Fibroblast of lung (primary cell): ENCODE measurements around the gene XXYLT1. TPM values are rescaled to one million over a fixed set of nuclear protein-coding genes. Genes with fewer than 3 reads are reported as not detected.

Experiments
- DNase-seq, 2 donors: peaks; one replicate each; pipeline versions ENCODE4 v3.0.0 to v3.0.0-alpha.2; 2010; ENCODE audit warnings: low read depth in 2 of 2
- H2AFZ ChIP-seq: 2 replicates; pipeline ENCODE4 v1.5.1; 2012; ENCODE audit warnings: low read length, control low read depth, inconsistent platforms
- H3K27ac ChIP-seq: 2 replicates; pipeline ENCODE4 v1.5.1; 2011; ENCODE audit warnings: low read length, control low read depth; ENCODE audit not compliant: insufficient read depth
- H3K27me3 ChIP-seq: 2 replicates; pipeline ENCODE4 v1.5.1; 2011; ENCODE audit warnings: mild to moderate bottlenecking, low read length; ENCODE audit not compliant: control insufficient read depth, insufficient read depth
- H3K36me3 ChIP-seq: 2 replicates; pipeline ENCODE4 v1.5.1; 2011; ENCODE audit warnings: low read length; ENCODE audit not compliant: control insufficient read depth, insufficient read depth
- H3K4me1 ChIP-seq: 2 replicates; pipeline ENCODE4 v1.5.1; 2011; ENCODE audit warnings: low read length; ENCODE audit not compliant: control insufficient read depth, insufficient read depth; ENCODE audit errors: extremely low read depth
- H3K4me2 ChIP-seq: 2 replicates; pipeline ENCODE4 v1.5.1; 2011; ENCODE audit warnings: low read length, control low read depth; ENCODE audit not compliant: insufficient read depth; ENCODE audit errors: extremely low read depth
- H3K4me3 ChIP-seq, 4 experiments: fragments of 200-600 bp in 1 of 4; sonication (generic) in 1 of 4; replicated peaks in 1 of 4; 2 replicates each; pipeline ENCODE4 v1.5.1; 2011 to 2016; ENCODE audit warnings: low read length in 4 of 4, low read depth in 3 of 4, mild to moderate bottlenecking in 3 of 4, control low read depth in 2 of 4, inconsistent platforms in 1 of 4, mixed read lengths in 1 of 4; ENCODE audit not compliant: insufficient read depth in 1 of 4; ENCODE audit errors: control extremely low read depth in 1 of 4
- H3K79me2 ChIP-seq: 2 replicates; pipeline ENCODE4 v1.5.1; 2012; ENCODE audit warnings: mild to moderate bottlenecking, low read length, inconsistent platforms; ENCODE audit not compliant: control insufficient read depth, insufficient read depth
- H3K9ac ChIP-seq: 2 replicates; pipeline ENCODE4 v1.5.1; 2011; ENCODE audit warnings: mild to moderate bottlenecking, low read length, control low read depth; ENCODE audit not compliant: insufficient read depth
- H3K9me3 ChIP-seq: 2 replicates; pipeline ENCODE4 v1.5.1; 2012; ENCODE audit warnings: low read depth, low read length; ENCODE audit not compliant: control insufficient read depth, insufficient read depth
- H4K20me1 ChIP-seq: 2 replicates; pipeline ENCODE4 v1.5.1; 2011; ENCODE audit warnings: low read length; ENCODE audit not compliant: control insufficient read depth, insufficient read depth; ENCODE audit errors: extremely low read depth
- EZH2 ChIP-seq: IDR thresholded peaks from 2 replicates; pipeline ENCODE4 v1.5.1; 2012; ENCODE audit warnings: low read length, control low read depth, mild to moderate bottlenecking; ENCODE audit errors: missing control alignments
- polyA plus RNA-seq, 2 donors: library from polyadenylated mRNA; depleted of rRNA in 1 of 2; stranded (reverse) in 1 of 2; unstranded in 1 of 2; fragments of >200 nt; gene quantifications; 2 replicates each; pipeline ENCODE4 v1.2.1, GENCODE V29; 2011 to 2012; ENCODE audit warnings: missing spikeins in 1 of 2
- total RNA-seq: library from RNA; depleted of rRNA; stranded (reverse); fragments of >200 nt; gene quantifications from 2 replicates; pipeline ENCODE4 v1.2.1, GENCODE V29; 2014
- TF ChIP-seq, protein P1 (sequence below), 2 donors: IDR thresholded peaks in 1 of 2; conservative IDR thresholded peaks in 1 of 2; 1 replicate in 1 of 2; 2 replicates in 1 of 2; pipeline ENCODE4 v1.5.1; 2011 to 2012; ENCODE audit warnings: low read length in 2 of 2, control low read depth in 1 of 2, inconsistent platforms in 1 of 2, low read depth in 1 of 2, mild to moderate bottlenecking in 1 of 2

Gene XXYLT1
- total and polyA plus RNA-seq, 2 donors (not counting 1 experiment from before 2014, with no cell fraction given): 12.4 to 18.5 TPM

DNA sequence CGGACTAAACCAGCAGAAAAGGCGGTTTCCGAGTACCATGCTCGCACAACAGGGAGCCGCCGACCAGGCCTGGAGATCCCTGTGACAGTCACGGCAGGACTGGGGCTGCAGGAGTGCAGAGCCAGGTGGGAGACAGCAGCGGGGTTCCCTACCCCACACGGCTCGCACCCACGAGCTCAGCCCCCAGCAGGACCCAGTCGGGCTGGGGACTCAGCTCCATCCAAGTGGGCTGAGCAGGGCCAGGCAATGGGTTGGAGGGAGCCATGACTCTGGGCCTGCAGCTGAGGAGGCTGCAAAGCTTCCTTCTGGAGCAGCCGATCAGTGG is 15.8 kb downstream of the XXYLT1 start:
- TF ChIP-seq, protein P1, sequence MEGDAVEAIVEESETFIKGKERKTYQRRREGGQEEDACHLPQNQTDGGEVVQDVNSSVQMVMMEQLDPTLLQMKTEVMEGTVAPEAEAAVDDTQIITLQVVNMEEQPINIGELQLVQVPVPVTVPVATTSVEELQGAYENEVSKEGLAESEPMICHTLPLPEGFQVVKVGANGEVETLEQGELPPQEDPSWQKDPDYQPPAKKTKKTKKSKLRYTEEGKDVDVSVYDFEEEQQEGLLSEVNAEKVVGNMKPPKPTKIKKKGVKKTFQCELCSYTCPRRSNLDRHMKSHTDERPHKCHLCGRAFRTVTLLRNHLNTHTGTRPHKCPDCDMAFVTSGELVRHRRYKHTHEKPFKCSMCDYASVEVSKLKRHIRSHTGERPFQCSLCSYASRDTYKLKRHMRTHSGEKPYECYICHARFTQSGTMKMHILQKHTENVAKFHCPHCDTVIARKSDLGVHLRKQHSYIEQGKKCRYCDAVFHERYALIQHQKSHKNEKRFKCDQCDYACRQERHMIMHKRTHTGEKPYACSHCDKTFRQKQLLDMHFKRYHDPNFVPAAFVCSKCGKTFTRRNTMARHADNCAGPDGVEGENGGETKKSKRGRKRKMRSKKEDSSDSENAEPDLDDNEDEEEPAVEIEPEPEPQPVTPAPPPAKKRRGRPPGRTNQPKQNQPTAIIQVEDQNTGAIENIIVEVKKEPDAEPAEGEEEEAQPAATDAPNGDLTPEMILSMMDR (conservative IDR thresholded peaks at IDR 0.05 in 1 of 2, IDR thresholded peaks at IDR 0.05 in 1 of 2; ENCODE audit: low read depth in 1 of 2, low read length in 2 of 2): no peak
- no peak for TF ChIP-seq EZH2
- no peak overlapping the region for H3K27ac ChIP-seq
- H3K36me3 ChIP-seq: no peaks in the 10 kb centered on the region
- H3K27me3 ChIP-seq: no peaks in the 10 kb centered on the region
- H3K9ac ChIP-seq: no peak overlapping the region
- H4K20me1 ChIP-seq: no peaks in the 10 kb centered on the region
- no peak overlapping the region for H3K4me3 ChIP-seq
- no peaks in the 10 kb centered on the region for H3K9me3 ChIP-seq
- H3K4me1 ChIP-seq: peaks cover 11% of the 10 kb centered on the region
- no peak overlapping the region for H3K4me2 ChIP-seq
- peaks cover 10% of the 10 kb centered on the region for H3K79me2 ChIP-seq
- no peak overlapping the region for H2AFZ ChIP-seq
- no peak for DNase-seq

DNA sequence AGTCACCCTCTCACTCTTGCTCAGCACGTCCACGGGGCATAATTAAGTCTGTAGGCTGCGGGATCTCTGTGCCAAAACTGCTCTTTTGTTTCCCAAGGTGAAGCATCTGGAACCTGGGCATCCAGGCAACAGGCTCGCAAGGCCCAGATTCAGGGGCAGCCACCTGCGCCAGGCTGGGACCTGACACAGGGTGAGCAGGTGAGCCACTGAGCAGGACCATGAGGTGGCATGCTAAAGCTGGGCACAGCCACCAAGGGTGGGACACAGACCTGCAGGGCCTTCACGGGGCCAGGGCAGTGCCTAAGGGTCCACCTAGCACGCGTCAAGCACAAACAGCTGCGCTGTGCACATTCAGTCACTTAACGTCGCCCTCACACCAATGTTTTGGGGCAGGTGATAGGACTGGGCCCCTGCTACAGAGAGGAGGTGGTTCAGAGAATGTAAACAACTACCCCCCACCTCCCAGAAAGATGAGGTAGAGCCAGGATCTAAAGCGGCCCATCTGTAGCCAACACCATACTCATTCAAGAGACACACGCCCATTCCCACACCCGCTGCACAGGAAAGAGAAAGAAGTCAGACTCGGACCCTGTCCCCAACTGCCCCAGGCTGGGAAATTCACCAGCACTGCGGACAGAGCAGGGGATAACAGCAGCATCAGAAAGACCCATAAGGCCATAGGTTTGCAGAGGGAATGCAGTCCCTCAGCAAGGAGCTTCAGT is 16.3 kb downstream of the XXYLT1 start:
- no peak overlapping the region for H3K4me2 ChIP-seq
- DNase-seq: no peak
- H3K36me3 ChIP-seq: no peaks in the 10 kb centered on the region
- H3K4me3 ChIP-seq: no peak overlapping the region
- H3K79me2 ChIP-seq: peaks cover 10% of the 10 kb centered on the region
- H3K27ac ChIP-seq: no peak overlapping the region
- TF ChIP-seq, protein P1 (conservative IDR thresholded peaks at IDR 0.05 in 1 of 2, IDR thresholded peaks at IDR 0.05 in 1 of 2; ENCODE audit: low read depth in 1 of 2, low read length in 2 of 2): no peak
- TF ChIP-seq EZH2: no peak
- no peak overlapping the region for H2AFZ ChIP-seq
- no peaks in the 10 kb centered on the region for H3K9me3 ChIP-seq
- no peaks in the 10 kb centered on the region for H3K27me3 ChIP-seq
- peaks cover 11% of the 10 kb centered on the region for H3K4me1 ChIP-seq
- H3K9ac ChIP-seq: no peak overlapping the region
- no peaks in the 10 kb centered on the region for H4K20me1 ChIP-seq

DNA sequence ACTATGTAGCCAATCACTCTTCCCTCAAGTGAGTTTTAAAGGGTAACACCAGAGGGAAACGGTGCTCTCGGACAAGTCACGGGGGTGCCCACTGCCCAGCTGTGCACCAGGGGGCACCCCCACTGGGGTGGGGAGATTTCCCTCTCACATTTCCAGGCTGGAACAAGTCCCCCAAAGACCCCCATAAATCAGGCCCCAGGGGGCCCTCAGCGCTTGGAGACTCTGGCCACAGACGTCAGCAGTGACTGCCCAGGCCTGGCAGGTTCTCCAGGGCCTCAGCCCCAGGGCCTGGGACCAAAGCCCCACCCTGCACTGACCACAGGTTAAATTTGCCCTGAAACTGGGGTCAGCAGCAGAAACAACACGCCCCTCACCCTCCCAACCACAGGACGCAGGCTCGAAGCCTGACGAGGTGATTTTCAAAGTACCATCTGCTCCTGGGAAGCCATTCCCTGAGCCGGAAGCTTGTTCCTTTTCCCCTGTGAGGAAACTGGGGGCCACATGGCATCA is 17.0 kb downstream of the XXYLT1 start:
- Histone ChIP-seq H3K9me3 (no peaks in the 10 kb centered on the region), H3K4me2 (no peak overlapping the region), H2AFZ (no peak overlapping the region), H3K4me3 (no peak overlapping the region), H3K79me2 (peaks cover 10% of the 10 kb centered on the region), H3K27me3 (no peaks in the 10 kb centered on the region), H4K20me1 (no peaks in the 10 kb centered on the region), H3K9ac (no peak overlapping the region), H3K27ac (no peak overlapping the region), H3K4me1 (peaks cover 11% of the 10 kb centered on the region), H3K36me3 (no peaks in the 10 kb centered on the region)
- no peak for DNase-seq
- TF ChIP-seq, protein P1 (conservative IDR thresholded peaks at IDR 0.05 in 1 of 2, IDR thresholded peaks at IDR 0.05 in 1 of 2; ENCODE audit: low read depth in 1 of 2, low read length in 2 of 2): no peak
- TF ChIP-seq EZH2: no peak
